Calu3 (cell line): ENCODE results near the gene CFAP43. TPM values are rescaled to one million over a fixed set of nuclear protein-coding genes. Genes with fewer than 3 reads are reported as not detected.

Experiments
- BruUV-seq: library from RNA; stranded (reverse); fragments of 400-500 nt; replicated peaks from 2 replicates; lab custom pipeline; 2021; lab: Mats Ljungman, UMichigan
- CTCF ChIA-PET: fragments of 300-600 bp; sonication (Branson Sonifier 250); formaldehyde crosslinking; loops from one replicate; lab custom pipeline; 2022; ENCODE audit warnings: antibody characterized with exemption; lab: Charles Lee
- DNase-seq: peaks from one replicate; pipeline ENCODE4 v3.0.0; 2022
- H3K27ac Mint-ChIP-seq: one replicate; pipeline ENCODE4 v1.8.0; 2022; ENCODE audit warnings: mixed read lengths; ENCODE audit not compliant: unreplicated experiment
- H3K27me3 Mint-ChIP-seq: one replicate; pipeline ENCODE4 v1.8.0; 2022; ENCODE audit warnings: mixed read lengths; ENCODE audit not compliant: unreplicated experiment
- H3K36me3 Mint-ChIP-seq: one replicate; pipeline ENCODE4 v1.8.0; 2022; ENCODE audit warnings: mild to moderate bottlenecking, moderate library complexity, mixed read lengths; ENCODE audit not compliant: insufficient read depth, unreplicated experiment
- H3K4me1 Mint-ChIP-seq: one replicate; pipeline ENCODE4 v1.8.0; 2022; ENCODE audit warnings: mild to moderate bottlenecking, low read depth, mixed read lengths; ENCODE audit not compliant: unreplicated experiment
- H3K4me3 Mint-ChIP-seq: one replicate; pipeline ENCODE4 v1.8.0; 2022; ENCODE audit warnings: mild to moderate bottlenecking, low read depth, moderate library complexity, mixed read lengths; ENCODE audit not compliant: unreplicated experiment
- H3K9me3 Mint-ChIP-seq: one replicate; pipeline ENCODE4 v1.8.0; 2022; ENCODE audit warnings: low read depth, mixed read lengths; ENCODE audit not compliant: unreplicated experiment
- CTCF ChIP-seq: fragments of 200-600 bp; IDR thresholded peaks from one replicate; pipeline ENCODE4 v1.8.0; 2022; ENCODE audit warnings: antibody characterized with exemption; ENCODE audit not compliant: unreplicated experiment
- intact Hi-C: fragments of 100-400 bp; cut with micrococcal nuclease; formaldehyde crosslinking; loops from one replicate; pipeline ENCODE4 v1.10.0; 2022; ENCODE audit not compliant: unreplicated experiment
- total RNA-seq: library from RNA; stranded (reverse); gene quantifications from 2 replicates; pipeline ENCODE4 v1.2.3, GENCODE V29; 2022

CFAP43 gene
- total RNA-seq, 1 experiment from 2014 or later = 0.94 TPM

- TSS peak; percentile 98 for BruUV-seq
- CTCF ChIA-PET = interaction anchor here (0.5 to 1.6 kb wide), 13 partner anchors 11 to 424 kb away, joined by 3 to 6 read pairs (median 4); partner anchors contain the start of gene STN1
- Mint-ChIP-seq H3K4me1 (peaks cover 32% of the 10 kb centered on the region), H3K36me3 (peaks cover 33% of the 10 kb centered on the region), H3K9me3 (no peaks in the 10 kb centered on the region), H3K27me3 (no peaks in the 10 kb centered on the region), H3K4me3 (peak overlapping the region; percentile 70), H3K27ac (peak overlapping the region; percentile 94)
- DNase-seq = peak; percentile 87
- intact Hi-C loops = loop anchor here (5.0 kb wide), 2 partner anchors 39 to 86 kb away; no protein-coding TSS in a partner anchor
- no peak for TF ChIP-seq CTCF
Measured at GRCh38 chr10:104120903-104121484, 111.2 kb downstream of the CFAP43 start.

GRCh38 chr10:104120512-104120902 is 111.7 kb downstream of the CFAP43 start:
- Mint-ChIP-seq H3K9me3 (no peaks in the 10 kb centered on the region), H3K27me3 (no peaks in the 10 kb centered on the region), H3K27ac (peak overlapping the region; percentile 94), H3K36me3 (peaks cover 33% of the 10 kb centered on the region), H3K4me3 (peak overlapping the region; percentile 70), H3K4me1 (peaks cover 33% of the 10 kb centered on the region)
- CTCF ChIA-PET = interaction anchor here (0.6 to 1.1 kb wide), 7 partner anchors 10 to 258 kb away, joined by 3 to 5 read pairs (median 4); partner anchors contain the start of gene STN1
- TF ChIP-seq CTCF = no peak
- no peak for DNase-seq
- BruUV-seq = no TSS peak
- intact Hi-C loops = loop anchor here (5.0 kb wide), 2 partner anchors 38 to 87 kb away; no protein-coding TSS in a partner anchor

GRCh38 chr10:104119996-104120395 is 112.2 kb downstream of the CFAP43 start:
- Mint-ChIP-seq H3K4me3 (no peak overlapping the region), H3K9me3 (no peaks in the 10 kb centered on the region), H3K4me1 (peaks cover 38% of the 10 kb centered on the region), H3K36me3 (peaks cover 33% of the 10 kb centered on the region), H3K27ac (peak overlapping the region; percentile 94), H3K27me3 (no peaks in the 10 kb centered on the region)
- intact Hi-C loops = loop anchor here (5.0 kb wide), 2 partner anchors 38 to 87 kb away; no protein-coding TSS in a partner anchor
- CTCF ChIA-PET = no interaction called here
- no TSS peak for BruUV-seq
- DNase-seq = no peak
- TF ChIP-seq CTCF = no peak

GRCh38 chr10:104117839-104118323 is 114.3 kb downstream of the CFAP43 start:
- no peaks in the 10 kb centered on the region for H3K9me3 Mint-ChIP-seq
- peak overlapping the region; percentile 91 for H3K27ac Mint-ChIP-seq
- TF ChIP-seq CTCF = no peak
- intact Hi-C loops = no loop called here
- H3K27me3 Mint-ChIP-seq = no peaks in the 10 kb centered on the region
- peaks cover 46% of the 10 kb centered on the region for H3K4me1 Mint-ChIP-seq
- H3K36me3 Mint-ChIP-seq = peaks cover 24% of the 10 kb centered on the region
- H3K4me3 Mint-ChIP-seq = no peak overlapping the region
- BruUV-seq = no TSS peak
- peak; percentile 49 for DNase-seq
- CTCF ChIA-PET = no interaction called here
